CD4-positive, alpha-beta T cell treated with Interleukin-2 at 100 ng/mL for 4 hours (primary cell): Measurements from ENCODE around the gene DEFB129.
A peak's percentile ranks its signal among the peaks of the same experiment; 100 is the strongest.
"Not testable (repeated sequence)": the region's sequence is repeated elsewhere in the genome, so short reads cannot be mapped to it uniquely, and the experiment has no call there.

Source experiments
- DNase-seq: peaks from one replicate; pipeline ENCODE4 v3.0.0-alpha.2; 2020; ENCODE audit warnings: low spot score

Gene DEFB129

DNA sequence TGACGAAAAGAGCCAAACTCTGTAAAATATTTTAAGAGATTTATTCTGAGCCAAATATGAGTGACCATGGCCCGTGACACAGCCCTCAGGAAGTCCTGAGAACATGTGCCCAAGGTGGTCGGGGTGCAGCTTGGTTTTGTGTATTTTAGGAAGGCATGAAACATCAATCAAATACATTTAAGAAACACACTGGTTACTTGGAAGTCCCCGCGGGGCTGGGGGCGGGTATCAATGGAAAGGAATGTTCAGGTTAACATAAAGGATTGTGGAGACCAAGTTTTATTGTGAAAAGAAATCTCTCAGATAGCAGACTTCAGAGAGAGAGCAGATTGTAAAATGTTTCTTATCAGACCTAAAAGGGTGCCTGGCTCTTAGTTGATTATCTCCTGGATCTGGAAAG lies 26.4 kb downstream of the DEFB129 start:
- DNase-seq = not testable (repeated sequence)

DNA sequence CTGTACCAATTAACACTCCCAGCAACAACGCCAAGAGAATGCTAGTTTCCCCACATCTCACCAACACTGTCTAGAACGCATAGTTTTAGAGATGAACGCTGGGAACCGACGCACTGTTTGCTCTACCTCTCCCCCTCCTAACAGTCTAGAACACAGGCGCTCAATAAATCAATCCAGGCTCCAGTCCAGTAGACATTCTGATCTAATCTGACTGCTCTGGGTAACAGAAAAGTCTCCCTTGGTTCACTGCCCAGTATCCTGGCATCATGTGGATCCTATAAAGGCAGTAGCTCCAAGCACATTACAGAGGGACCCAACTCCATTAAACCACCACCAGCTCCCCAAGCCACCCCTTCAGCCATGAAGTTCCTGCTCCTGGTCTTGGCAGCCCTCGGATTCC lies 30.4 kb downstream of the DEFB129 start, which contains the start of gene DEFB132:
Gene DEFB132, plus strand, starts transcription at position 306 of the 400 bp plus-strand sequence. Its CDS starts 55 bp downstream, at position 361.
- no peak for DNase-seq

DNA sequence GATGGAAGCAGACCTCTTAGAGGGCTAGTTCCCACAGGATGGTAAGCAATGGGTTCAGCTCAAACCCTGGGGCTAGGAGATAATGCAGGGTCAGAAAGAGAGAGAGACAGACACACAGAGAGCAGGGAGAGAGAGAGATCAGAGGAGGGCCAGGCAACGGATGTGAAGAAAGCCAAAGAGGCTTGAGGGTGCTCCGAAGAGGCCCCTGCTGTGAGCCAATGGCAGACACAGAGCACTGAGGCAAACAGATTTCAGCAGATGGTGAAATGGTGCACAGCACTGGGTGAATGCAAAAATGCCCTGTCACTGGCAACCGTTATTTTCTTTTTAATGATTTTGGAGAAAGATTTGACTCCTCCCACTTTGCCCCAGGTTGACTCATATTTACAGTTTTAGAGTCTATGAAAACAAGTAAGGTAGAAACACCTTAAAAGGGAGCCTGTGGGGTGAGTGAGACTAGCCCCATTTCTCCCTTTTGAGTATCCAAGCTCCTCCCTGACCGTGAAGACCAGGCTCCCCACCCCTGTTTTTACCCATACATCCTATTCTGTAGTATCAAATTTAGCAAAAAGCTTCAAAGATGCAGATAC lies 31.3 kb downstream of the DEFB129 start:
- no peak for DNase-seq

DNA sequence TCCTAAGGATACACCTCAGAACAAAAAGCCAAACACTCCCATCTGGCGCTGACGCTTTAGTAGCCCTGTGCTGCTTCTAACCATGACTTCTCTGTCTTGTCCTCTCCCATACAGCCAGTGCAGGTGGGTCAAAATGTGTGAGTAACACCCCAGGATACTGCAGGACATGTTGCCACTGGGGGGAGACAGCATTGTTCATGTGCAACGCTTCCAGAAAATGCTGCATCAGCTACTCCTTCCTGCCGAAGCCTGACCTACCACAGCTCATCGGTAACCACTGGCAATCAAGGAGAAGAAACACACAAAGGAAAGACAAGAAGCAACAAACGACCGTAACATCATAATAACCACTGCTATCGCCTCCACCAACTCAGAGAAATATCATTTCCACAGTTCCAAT lies 31.9 kb downstream of the DEFB129 start:
- no peak for DNase-seq

DNA sequence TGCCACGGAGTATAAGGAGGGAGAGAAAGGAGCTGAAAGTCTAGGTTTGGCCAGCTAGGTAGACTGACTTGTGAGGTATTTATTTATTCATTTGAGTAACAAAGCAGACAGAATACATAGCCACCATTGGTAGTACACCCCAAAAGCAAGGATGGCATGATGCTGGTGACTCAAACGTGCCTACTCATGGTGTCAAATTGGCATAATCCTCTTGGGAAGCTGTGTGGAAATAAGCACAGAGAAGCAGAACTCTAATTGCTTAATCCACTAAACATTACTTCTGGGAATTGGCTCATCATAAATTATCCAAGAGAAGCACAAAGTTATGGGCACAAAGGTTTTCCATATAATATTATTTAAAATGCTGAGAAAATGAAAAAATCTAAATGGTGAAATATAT lies 32.9 kb downstream of the DEFB129 start:
- DNase-seq = no peak

DNA sequence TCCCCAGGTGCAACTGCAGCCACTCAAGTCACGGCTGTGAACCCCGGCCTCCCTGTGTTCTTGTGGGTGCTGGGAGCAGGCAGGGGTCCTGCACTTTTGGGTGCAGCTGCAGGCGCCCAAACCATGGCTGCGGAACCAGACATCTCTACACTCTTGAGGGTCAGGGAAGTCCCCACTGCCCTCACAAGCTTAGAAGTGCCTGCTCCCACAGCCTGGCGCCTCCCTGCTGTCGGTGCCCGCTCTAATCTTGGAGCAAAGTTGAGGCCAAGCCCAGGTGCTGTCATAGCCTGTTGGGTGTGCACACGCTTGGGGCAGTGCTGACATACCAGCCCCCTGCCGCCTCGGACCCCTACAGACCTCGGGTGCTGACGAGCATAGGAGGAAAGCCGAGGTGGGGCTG lies 36.6 kb downstream of the DEFB129 start:
- no peak for DNase-seq

DNA sequence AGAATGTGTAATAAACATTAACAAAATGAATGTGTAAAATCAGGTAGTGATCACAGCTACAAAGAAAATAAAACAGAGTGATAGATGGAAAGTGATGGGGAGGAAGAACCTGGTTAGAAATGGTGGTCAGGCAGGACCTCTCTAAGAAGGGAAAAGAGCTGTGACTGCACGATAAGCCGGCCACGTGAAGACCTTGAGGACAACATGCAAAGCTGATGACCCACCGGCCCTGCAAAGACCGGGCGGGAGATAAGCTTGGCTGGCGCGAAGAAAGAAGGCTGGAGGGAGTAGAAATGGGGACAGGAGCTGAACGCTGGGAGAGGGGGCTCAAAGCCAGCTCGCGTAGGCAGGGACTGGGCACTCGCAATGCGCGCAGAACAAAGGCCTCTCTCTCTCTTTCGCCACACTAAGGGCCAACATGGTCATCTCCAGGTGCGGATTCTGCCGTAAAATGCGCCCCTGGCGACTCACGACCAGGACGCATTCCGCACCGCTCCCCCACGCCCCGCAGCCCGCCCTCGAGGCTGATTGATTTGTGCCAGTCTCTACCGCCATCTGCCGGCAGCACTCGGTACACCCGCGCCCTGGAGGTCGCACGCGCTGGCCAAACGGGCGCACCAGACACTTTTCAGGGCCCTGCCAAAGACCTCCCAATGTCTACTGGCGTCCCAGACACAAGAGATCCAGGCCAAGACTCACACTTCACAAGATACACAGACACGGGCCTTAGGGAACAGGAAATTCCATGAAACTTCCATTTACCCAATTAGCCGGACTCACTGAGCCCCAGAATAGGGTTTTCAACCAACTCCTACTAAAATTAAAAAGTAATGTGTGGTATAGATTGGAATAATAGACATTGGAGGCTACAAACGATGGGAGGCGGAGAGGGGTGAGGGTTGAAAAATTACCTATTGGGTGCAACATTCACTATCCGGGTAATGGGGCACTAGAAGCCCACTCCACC lies 39.8 kb downstream of the DEFB129 start:
- DNase-seq = peak; percentile 86

DNA sequence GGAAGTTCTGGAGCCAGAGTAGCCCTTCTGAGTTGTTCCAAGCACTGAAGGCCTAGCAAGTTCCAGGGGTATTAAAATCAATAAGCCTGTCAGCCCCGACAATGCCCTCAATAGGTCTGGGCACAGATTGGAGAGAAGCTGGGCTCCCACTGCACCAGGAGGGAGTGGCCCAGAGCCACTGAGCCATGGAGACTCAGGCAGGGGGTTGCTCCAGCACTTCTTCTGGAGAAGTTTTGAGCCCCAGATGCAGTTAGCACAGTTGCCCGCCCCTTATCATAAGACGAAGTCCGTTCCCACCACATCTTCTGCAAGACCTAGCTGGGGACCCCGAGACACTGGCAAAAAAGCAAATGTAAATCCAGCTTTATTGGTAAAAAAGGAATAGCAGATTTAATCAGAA lies 43.5 kb downstream of the DEFB129 start:
- DNase-seq = no peak

DNA sequence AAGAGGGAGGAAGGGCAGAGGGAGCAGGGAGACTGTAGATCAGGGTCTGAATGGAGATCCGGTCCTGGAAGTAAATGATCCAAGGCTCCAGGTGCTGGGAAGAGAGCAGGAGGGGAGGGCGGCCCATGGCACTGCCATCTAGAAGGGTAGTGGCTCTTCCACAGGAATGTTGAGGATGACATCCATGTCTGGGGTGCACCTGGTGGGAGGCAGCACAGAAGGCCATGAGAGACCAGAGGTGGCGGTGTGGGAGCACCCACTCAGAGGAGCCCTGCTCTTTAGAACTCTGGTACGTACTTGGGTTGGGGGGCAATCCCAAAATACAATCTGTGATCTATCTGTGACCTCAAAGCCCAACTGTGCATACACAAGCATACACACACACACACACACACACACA lies 44.0 kb downstream of the DEFB129 start:
- DNase-seq = no peak

DNA sequence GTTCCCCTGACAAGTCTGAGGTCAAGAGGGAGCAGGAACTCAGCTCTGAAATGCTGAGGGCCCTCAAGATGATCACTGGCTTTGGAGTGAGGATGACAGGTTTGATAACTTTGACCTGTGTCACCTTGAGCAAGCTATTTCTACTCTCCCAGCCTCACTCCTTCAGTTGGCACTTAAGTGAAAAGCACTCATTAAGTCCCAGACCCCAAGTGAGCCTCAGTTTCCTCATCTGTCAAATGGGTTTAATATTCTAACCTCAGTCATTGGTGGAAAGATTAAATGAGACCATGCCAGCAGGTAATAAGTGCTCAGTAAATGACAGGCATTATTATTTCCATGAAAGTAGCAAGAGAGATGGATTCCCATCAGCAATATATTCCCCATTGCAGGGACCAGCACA lies 44.5 kb downstream of the DEFB129 start:
- DNase-seq = no peak

DNA sequence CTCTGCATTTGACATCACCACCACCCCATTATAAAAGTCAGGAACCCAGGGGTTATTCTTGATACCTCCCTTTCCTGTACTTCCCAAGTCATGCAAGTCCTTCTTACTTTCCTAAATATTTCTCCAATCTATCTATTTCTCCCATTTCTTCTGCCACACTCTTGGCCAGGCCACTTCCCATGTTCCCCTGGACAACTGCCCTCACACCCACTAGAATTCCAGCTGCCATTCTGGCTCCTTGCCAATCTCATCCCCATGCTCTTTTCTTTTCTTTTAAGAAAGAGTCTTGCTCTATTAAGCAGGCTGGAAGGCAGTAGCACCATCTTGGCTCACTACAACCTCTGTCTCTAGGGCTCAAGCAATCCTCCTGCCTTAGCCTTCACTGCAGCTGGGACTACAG lies 45.7 kb downstream of the DEFB129 start:
- no peak for DNase-seq

DNA sequence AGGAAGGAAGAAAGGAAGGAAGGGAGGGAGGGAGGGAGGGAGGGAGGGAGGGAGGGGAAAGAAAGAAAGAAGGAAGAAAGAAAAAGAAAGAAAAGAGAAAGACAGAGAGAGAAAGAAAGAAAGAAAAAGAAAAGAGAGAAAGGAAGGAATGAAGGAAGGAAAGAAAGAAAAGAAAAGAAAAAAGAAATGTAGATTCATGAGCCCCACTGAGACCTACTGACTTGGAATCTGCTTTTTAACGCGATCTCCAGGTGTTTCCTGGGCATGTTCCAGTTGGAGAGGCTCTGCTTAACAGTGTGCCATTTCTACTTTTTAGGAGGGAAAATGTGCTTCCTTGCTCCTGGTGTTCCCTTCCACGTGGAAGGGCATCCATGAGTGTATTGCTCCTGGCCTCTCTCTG lies 46.8 kb downstream of the DEFB129 start:
- no peak for DNase-seq

DNA sequence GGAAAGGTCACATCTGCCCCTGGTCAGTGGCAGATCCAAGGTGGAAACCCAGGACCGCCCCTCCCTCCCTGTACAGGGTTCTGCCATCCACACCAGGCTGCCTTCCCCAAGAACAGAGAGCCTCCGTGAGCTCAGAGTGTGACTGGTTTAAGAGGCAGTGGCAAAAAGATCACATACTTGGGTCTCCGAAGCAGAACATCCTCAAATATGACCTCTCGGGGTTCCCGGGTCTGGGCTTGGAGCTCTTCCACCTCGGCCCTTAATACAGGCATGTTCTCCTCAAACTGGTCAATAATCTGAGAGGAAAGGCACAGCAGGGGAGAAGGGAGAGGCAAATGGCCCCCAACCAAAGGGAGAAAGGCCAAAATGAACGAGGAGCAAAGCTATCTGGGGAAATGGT lies 48.7 kb downstream of the DEFB129 start:
- DNase-seq = no peak

DNA sequence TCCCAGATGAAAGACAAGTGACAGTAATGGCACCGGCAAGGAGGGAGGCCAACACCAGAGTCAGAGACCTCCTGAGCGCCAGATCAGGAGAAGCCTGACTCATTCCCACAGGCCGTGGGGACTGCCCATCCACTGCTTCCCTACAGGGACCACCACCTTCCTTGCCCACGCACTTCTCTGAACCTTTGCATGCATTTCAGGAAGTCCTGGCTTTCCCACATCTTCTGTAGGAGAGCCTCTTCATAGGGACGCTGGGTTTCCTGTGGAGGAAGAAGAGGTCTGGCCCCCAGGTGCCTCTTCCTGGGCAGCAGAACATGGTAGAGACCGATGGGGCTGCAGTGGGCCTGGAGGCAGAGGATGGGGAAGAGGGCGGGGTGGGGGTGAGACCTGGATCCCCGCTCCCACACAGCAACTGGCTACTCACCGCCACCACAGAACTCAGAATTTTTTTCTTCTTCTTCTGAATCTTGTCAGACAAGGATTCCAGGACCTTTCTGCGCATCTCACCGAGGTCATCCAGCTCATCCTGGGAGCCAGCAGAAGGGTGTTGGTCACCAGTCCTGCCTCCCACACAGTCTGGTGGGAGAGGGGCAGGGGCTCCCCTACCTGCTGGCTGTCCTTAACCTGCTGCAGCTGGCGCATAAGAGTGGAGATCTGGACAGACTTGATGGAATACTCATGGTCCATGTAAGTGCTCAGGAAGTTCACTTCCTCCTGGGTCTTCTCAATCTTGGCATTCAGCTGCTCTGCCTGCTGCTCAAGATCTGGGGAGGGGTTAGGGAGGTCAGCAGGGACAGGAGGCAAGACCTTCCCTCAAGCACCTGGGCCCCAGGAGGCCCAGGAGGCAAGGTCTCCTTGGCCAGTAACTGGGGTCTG lies 49.8 kb downstream of the DEFB129 start:
- no peak for DNase-seq

DNA sequence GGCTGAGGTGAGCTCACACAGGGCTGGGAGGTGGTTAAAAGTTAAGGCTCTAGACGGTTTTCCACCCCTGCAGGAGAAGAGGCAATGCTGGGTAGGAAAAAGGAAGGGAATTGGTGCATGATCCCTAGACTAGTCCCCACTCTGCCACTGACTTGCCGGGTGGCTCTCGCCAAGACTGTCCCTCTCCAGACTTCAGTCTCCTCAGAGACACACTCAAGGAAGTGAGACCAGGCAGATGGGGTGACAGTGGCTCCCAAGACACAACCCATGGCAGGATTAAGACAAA lies 50.4 kb downstream of the DEFB129 start:
- no peak for DNase-seq

DNA sequence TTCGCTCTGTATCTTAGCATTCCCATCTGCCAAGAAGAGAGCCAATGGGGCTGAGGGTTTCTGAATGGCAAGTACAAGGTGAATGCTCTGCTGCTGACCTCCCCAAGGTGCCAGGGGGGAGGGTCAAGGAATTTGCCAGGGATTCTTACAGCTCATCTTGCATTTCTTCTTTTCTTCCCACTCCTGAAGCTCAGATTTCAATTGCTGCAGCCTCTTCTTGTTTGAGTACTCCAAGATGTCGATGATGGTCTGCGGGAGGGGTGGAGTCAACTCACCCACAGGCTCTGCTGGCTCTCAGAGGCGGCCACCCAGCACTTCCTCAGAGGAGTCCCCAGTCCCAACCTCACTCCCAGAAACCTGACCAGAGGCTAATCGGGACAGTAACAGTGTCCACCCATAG lies 51.1 kb downstream of the DEFB129 start:
- DNase-seq = no peak

DNA sequence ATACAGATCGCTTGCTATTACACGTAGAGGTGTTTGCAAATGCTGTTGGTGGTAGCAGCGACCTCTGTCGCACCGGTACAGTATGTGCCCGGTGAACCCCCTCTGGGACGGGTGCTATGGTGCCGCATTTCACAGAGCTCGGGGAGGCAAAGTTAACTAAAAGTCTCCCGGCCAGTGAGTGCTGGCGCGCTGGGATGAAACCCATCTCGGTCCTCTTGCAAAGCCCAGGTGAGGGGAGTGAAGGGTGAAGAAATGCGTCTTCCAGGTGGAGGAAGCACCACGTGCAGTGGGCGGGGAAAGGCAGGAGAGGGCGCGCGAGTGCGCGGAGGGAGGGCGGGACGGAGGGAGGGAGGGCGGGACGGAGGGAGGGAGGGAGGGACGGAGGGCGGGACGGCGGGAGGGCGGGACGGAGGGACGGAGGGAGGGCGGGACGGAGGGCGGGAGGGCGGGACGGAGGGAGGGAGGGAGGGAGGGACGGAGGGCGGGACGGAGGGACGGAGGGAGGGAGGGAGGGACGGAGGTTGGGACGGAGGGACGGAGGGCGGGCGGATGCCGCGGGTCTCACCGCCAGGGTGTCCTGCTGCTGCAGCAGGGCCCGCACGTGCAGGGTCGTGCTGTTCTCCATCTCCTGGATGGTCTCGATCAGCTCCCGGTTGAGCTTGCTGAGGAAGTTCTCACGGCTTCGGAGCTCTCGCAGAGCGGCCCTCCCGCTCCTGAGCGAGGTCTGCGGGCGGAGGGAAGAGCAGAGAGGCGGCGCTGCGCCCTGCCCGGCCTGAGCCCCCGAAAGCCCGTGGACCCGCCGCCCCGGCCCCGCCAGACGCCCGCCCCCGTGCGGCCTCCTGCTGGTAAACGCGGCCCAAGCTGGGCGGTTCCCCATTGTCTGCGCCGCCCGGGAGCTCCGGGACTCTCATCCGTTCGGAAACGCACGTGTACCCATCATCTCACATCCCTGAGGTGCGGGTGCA lies 51.8 kb downstream of the DEFB129 start:
- peak; percentile 61 for DNase-seq
